DOHH2 (cell line): Measurements from ENCODE around the gene DHTKD1.

Experiments used
- H3F3A ChIP-seq: fragments of 200-600 bp; sonication (generic), shearing (Covaris generic); 2 replicates; pipeline ENCODE4 v1.6.0; 2016; ENCODE audit warnings: antibody characterized with exemption, mild to moderate bottlenecking; ENCODE audit not compliant: control insufficient read depth, insufficient read depth
- H3K27ac ChIP-seq: fragments of 200-600 bp; sonication (generic); 2 replicates; pipeline ENCODE4 v1.5.1; 2014; ENCODE audit warnings: low read depth, mild to moderate bottlenecking, low read length, moderate library complexity
- H3K27me3 ChIP-seq: fragments of 200-600 bp; sonication (generic); 2 replicates; pipeline ENCODE4 v1.6.1; 2014; ENCODE audit warnings: mild to moderate bottlenecking, low read length, mixed read lengths; ENCODE audit not compliant: control insufficient read depth
- H3K36me3 ChIP-seq: fragments of 200-600 bp; sonication (generic); 2 replicates; pipeline ENCODE4 v1.6.1; 2014; ENCODE audit warnings: mild to moderate bottlenecking, low read length, moderate library complexity, mixed read lengths; ENCODE audit not compliant: control insufficient read depth
- H3K4me1 ChIP-seq: fragments of 200-600 bp; sonication (generic); 2 replicates; pipeline ENCODE4 v1.6.1; 2014; ENCODE audit warnings: mild to moderate bottlenecking, low read length, mixed read lengths; ENCODE audit not compliant: control insufficient read depth
- H3K4me2 ChIP-seq: fragments of 200-600 bp; sonication (generic); 2 replicates; pipeline ENCODE4 v1.6.0; 2014; ENCODE audit warnings: mild to moderate bottlenecking, low read length, moderate library complexity
- H3K4me3 ChIP-seq: fragments of 200-600 bp; sonication (generic); 2 replicates; pipeline ENCODE4 v1.5.1; 2014; ENCODE audit warnings: mild to moderate bottlenecking, low read length, mixed read lengths
- H3K79me2 ChIP-seq: fragments of 200-600 bp; sonication (generic); 2 replicates; pipeline ENCODE4 v1.6.1; 2014; ENCODE audit warnings: mild to moderate bottlenecking, low read length, mixed read lengths; ENCODE audit not compliant: control insufficient read depth
- H3K9me2 ChIP-seq: fragments of 200-600 bp; sonication (generic); replicated peaks from 2 replicates; pipeline ENCODE4 v1.6.1; 2014; ENCODE audit warnings: mild to moderate bottlenecking, low read length, mixed read lengths; ENCODE audit not compliant: control insufficient read depth
- H3K9me3 ChIP-seq: fragments of 200-600 bp; sonication (generic); 2 replicates; pipeline ENCODE4 v1.6.1; 2014; ENCODE audit warnings: antibody characterized with exemption, low read length, mixed read lengths; ENCODE audit not compliant: control insufficient read depth, insufficient read depth
- H4K20me1 ChIP-seq: fragments of 200-600 bp; sonication (generic); 2 replicates; pipeline ENCODE4 v1.6.0; 2014; ENCODE audit warnings: low read depth, mild to moderate bottlenecking, antibody characterized with exemption, low read length, moderate library complexity; ENCODE audit not compliant: control insufficient read depth, insufficient read depth
- EZH2phosphoT487 ChIP-seq: fragments of 200-600 bp; sonication (generic); IDR thresholded peaks from 2 replicates; pipeline ENCODE4 v1.6.1; 2017; ENCODE audit warnings: borderline replicate concordance, mild to moderate bottlenecking, antibody characterized with exemption, low read length, moderate library complexity, mixed read lengths
- TF ChIP-seq, protein P1 (sequence below): fragments of 200-600 bp; sonication (generic); IDR thresholded peaks from one replicate; pipeline ENCODE4 v1.5.1; 2014; ENCODE audit warnings: antibody characterized with exemption, mild to moderate bottlenecking, low read depth, low read length; ENCODE audit not compliant: poor library complexity, severe bottlenecking

DHTKD1 gene

DNA sequence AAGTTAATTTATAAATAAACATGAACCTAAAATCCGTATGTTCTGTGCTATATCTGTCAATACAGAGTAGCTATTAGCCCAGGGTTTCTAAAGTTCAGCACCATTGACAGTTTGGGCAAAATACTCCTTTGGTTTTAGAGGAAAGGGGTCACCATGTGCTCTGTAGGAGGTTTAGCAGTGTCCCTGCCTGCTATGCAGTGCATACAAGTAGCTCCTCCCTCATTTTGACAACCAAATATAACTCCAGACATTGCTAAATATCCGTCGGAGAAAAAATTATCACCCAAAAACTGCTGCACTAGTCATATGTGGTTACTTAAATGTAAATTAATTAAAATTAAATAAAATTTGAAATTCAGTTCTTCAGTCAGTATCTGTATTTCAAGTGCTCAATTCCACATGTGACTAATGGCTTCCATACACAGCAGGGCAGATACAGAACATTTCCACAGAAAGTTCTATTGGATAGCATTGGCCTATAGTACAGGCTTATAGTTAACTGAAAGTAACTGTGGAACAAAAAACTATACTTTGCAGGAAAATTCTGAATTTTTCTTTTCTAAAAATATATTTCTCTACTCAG is 32.6 kb upstream of the DHTKD1 start:
- Histone ChIP-seq H3K36me3 (peaks cover 63% of the 10 kb centered on the region), H3F3A (peaks cover 13% of the 10 kb centered on the region; the same call in 1 of the 2 replicates), H3K27me3 (no peaks in the 10 kb centered on the region), H3K27ac (no peak overlapping the region), H3K4me3 (no peak overlapping the region), H3K4me1 (peaks cover 9% of the 10 kb centered on the region), H3K9me2 (no peaks in the 10 kb centered on the region), H3K4me2 (no peak overlapping the region), H3K79me2 (peaks cover 96% of the 10 kb centered on the region), H3K9me3 (no peaks in the 10 kb centered on the region), H4K20me1 (peaks cover 1% of the 10 kb centered on the region; the same call in 1 of the 2 replicates)
- no peak for TF ChIP-seq EZH2phosphoT487
- TF ChIP-seq, protein P1, sequence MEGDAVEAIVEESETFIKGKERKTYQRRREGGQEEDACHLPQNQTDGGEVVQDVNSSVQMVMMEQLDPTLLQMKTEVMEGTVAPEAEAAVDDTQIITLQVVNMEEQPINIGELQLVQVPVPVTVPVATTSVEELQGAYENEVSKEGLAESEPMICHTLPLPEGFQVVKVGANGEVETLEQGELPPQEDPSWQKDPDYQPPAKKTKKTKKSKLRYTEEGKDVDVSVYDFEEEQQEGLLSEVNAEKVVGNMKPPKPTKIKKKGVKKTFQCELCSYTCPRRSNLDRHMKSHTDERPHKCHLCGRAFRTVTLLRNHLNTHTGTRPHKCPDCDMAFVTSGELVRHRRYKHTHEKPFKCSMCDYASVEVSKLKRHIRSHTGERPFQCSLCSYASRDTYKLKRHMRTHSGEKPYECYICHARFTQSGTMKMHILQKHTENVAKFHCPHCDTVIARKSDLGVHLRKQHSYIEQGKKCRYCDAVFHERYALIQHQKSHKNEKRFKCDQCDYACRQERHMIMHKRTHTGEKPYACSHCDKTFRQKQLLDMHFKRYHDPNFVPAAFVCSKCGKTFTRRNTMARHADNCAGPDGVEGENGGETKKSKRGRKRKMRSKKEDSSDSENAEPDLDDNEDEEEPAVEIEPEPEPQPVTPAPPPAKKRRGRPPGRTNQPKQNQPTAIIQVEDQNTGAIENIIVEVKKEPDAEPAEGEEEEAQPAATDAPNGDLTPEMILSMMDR = no peak

DNA sequence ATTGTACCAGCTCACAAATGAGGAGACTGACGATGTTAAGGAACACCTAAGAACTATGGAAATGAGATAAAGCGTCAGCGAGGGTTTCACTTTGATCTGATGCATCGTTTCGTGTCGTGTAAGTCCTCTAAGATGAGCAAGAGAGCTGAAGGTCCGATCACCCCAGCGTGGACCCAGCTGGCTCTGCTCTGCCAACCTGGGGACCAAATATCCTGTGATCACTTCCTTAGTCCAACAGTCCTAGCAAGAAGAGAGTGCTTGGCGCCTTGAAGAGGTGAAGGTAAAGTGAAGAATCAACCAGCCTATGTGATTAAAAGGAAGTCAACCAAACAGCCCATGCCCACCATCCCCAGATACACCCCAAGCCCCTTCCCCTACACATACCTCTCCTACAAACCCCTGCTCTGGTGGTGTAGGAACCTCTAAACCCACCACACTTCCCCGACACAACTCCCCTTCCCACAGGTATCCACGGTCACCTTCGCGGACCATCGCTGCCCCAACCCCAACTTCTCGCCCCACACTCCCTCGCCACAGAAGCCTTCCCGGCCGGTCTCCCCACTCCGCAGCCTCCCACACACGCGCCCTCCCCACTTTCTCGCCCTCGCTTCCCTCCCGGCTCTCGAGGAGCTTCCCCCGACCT is 26.9 kb upstream of the DHTKD1 start:
- H3K4me2 ChIP-seq = peak overlapping the region; percentile 90
- no peaks in the 10 kb centered on the region for H3K9me3 ChIP-seq
- H3K27me3 ChIP-seq = no peaks in the 10 kb centered on the region
- TF ChIP-seq, protein P1 = no peak
- no peak for TF ChIP-seq EZH2phosphoT487
- H3K4me3 ChIP-seq = peak overlapping the region; percentile 91
- peaks cover 4% of the 10 kb centered on the region; the same call in 1 of the 2 replicates for H4K20me1 ChIP-seq
- peaks cover 29% of the 10 kb centered on the region for H3K36me3 ChIP-seq
- peaks cover 10% of the 10 kb centered on the region for H3F3A ChIP-seq
- H3K4me1 ChIP-seq = peaks cover 30% of the 10 kb centered on the region
- H3K27ac ChIP-seq = peak overlapping the region; percentile 81
- H3K9me2 ChIP-seq = no peaks in the 10 kb centered on the region
- H3K79me2 ChIP-seq = peaks cover 58% of the 10 kb centered on the region

DNA sequence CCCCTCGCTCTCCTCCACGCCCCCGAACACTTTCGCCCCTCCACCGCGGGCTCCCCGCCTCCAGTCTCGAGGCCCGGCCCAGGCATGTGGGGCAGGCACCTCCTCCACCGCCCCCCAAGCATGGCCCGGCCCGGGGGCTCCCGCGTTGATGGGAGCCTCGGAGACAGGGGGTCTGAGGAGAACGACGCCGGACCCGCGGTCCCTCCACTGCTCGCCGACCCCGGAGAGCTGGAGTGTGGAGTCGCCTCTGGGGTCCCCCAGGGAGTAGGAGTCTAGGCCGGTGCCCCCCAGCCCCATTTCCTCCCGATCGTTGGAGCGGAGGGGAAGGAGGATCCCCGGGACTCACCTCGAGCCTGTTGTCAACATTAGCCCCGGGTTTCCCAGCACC is 26.4 kb upstream of the DHTKD1 start:
- H3K9me3 ChIP-seq = no peaks in the 10 kb centered on the region
- peaks cover 52% of the 10 kb centered on the region for H3K79me2 ChIP-seq
- no peaks in the 10 kb centered on the region for H3K9me2 ChIP-seq
- H3K36me3 ChIP-seq = peaks cover 26% of the 10 kb centered on the region
- peaks cover 4% of the 10 kb centered on the region; the same call in 1 of the 2 replicates for H4K20me1 ChIP-seq
- no peak for TF ChIP-seq EZH2phosphoT487
- TF ChIP-seq, protein P1 = no peak
- peak overlapping the region; percentile 90 for H3K4me2 ChIP-seq
- H3K27me3 ChIP-seq = no peaks in the 10 kb centered on the region
- peak overlapping the region; percentile 81 for H3K27ac ChIP-seq
- peak overlapping the region; percentile 91 for H3K4me3 ChIP-seq
- H3K4me1 ChIP-seq = peaks cover 30% of the 10 kb centered on the region
- peaks cover 10% of the 10 kb centered on the region for H3F3A ChIP-seq
